Measurements from ENCODE around the gene EML2. TPM values are rescaled to one million over a fixed set of nuclear protein-coding genes. Genes with fewer than 3 reads are reported as not detected.

EML2 gene
- total and polyA plus RNA-seq, 4 donors: 21.7 to 52.9 (median 45.2) TPM

GRCh38 chr19:45676851-45677263, 37.7 kb upstream of the EML2 start:
- Histone ChIP-seq H3K27ac (ENCODE audit: low read depth in 1 of 2, low read length in 2 of 2) (no peak overlapping the region), H3K9me3 (ENCODE audit: control insufficient read depth, low read length) (no peaks in the 10 kb centered on the region), H3K4me3 (ENCODE audit: low read length in 2 of 2) (no peak overlapping the region), H3K36me3 (ENCODE audit: control insufficient read depth in 1 of 2, insufficient read depth in 2 of 2, low read length in 1 of 2) (no peaks in the 10 kb centered on the region), H3K27me3 (ENCODE audit: control insufficient read depth in 1 of 2, insufficient read depth in 2 of 2, low read length in 1 of 2) (no peaks in the 10 kb centered on the region), H3K4me1 (ENCODE audit: control insufficient read depth in 1 of 2, insufficient read depth in 2 of 2, low read length in 2 of 2) (no peaks in the 10 kb centered on the region)
- DNase-seq: no peak
- intact Hi-C loops (cut with DNase I): no loop called here
- 5 to 6% methylated on average over 27 to 28 of the region's 28 CpGs for WGBS, 2 donors
- ATAC-seq (ENCODE audit: low FRiP score): no peak

- WGBS, 2 donors: 64 to 65% methylated on average over 7 of the region's 7 CpGs
- H3K27me3 ChIP-seq (ENCODE audit: control insufficient read depth in 1 of 2, insufficient read depth in 2 of 2, low read length in 1 of 2): no peaks in the 10 kb centered on the region
Measured at GRCh38 chr19:45674946-45675345, 35.7 kb upstream of the EML2 start.

GRCh38 chr19:45670670-45671453, 31.7 kb upstream of the EML2 start:
- no peak overlapping the region for H3K4me3 ChIP-seq (ENCODE audit: low read length in 2 of 2)
- peak; percentile 70 to 89 for DNase-seq
- no peaks in the 10 kb centered on the region for H3K36me3 ChIP-seq (ENCODE audit: control insufficient read depth in 1 of 2, insufficient read depth in 2 of 2, low read length in 1 of 2)
- intact Hi-C loops (cut with DNase I): no loop called here
- H3K4me1 ChIP-seq (ENCODE audit: control insufficient read depth in 1 of 2, insufficient read depth in 2 of 2, low read length in 2 of 2): no peaks in the 10 kb centered on the region
- H3K27ac ChIP-seq (ENCODE audit: low read depth in 1 of 2, low read length in 2 of 2): no peak overlapping the region
- 10 to 11% methylated on average over 37 to 42 of the region's 42 CpGs for WGBS, 2 donors
- ATAC-seq (ENCODE audit: low FRiP score): peak; percentile 65
- no peaks in the 10 kb centered on the region for H3K27me3 ChIP-seq (ENCODE audit: control insufficient read depth in 1 of 2, insufficient read depth in 2 of 2, low read length in 1 of 2)
- H3K9me3 ChIP-seq (ENCODE audit: control insufficient read depth, low read length): no peaks in the 10 kb centered on the region

More at GRCh38 chr19:45674946-45675345, 35.7 kb upstream of the EML2 start:
- ATAC-seq (ENCODE audit: low FRiP score): no peak
- Histone ChIP-seq H3K36me3 (ENCODE audit: control insufficient read depth in 1 of 2, insufficient read depth in 2 of 2, low read length in 1 of 2) (no peaks in the 10 kb centered on the region), H3K4me3 (ENCODE audit: low read length in 2 of 2) (no peak overlapping the region), H3K27ac (ENCODE audit: low read depth in 1 of 2, low read length in 2 of 2) (no peak overlapping the region), H3K9me3 (ENCODE audit: control insufficient read depth, low read length) (no peaks in the 10 kb centered on the region), H3K4me1 (ENCODE audit: control insufficient read depth in 1 of 2, insufficient read depth in 2 of 2, low read length in 2 of 2) (no peaks in the 10 kb centered on the region)
- intact Hi-C loops (cut with DNase I): no loop called here
- DNase-seq: no peak

- no peak overlapping the region for H3K27ac ChIP-seq (ENCODE audit: low read depth in 1 of 2, low read length in 2 of 2)
- no peak overlapping the region for H3K4me3 ChIP-seq (ENCODE audit: low read length in 2 of 2)
- intact Hi-C loops (cut with DNase I): no loop called here
- ATAC-seq (ENCODE audit: low FRiP score): no peak
- no peaks in the 10 kb centered on the region for H3K9me3 ChIP-seq (ENCODE audit: control insufficient read depth, low read length)
- 1% methylated on average over 19 of the region's 19 CpGs for WGBS, 2 donors
- no peak for DNase-seq
- peaks cover 0 to 2% of the 10 kb centered on the region in 2 donors for H3K27me3 ChIP-seq (ENCODE audit: control insufficient read depth in 1 of 2, insufficient read depth in 2 of 2, low read length in 1 of 2)
- H3K36me3 ChIP-seq (ENCODE audit: control insufficient read depth in 1 of 2, insufficient read depth in 2 of 2, low read length in 1 of 2): no peaks in the 10 kb centered on the region
- no peaks in the 10 kb centered on the region for H3K4me1 ChIP-seq (ENCODE audit: control insufficient read depth in 1 of 2, insufficient read depth in 2 of 2, low read length in 2 of 2)
Measured at GRCh38 chr19:45668342-45668871, 29.2 kb upstream of the EML2 start.

GRCh38 chr19:45667620-45668341, 28.6 kb upstream of the EML2 start, which contains the start of gene GIPR:
TSS of gene GIPR (plus strand) at chr19:45668221. CDS start at chr19:45669521, 1,300 bp downstream.
- Histone ChIP-seq H3K36me3 (ENCODE audit: control insufficient read depth in 1 of 2, insufficient read depth in 2 of 2, low read length in 1 of 2) (no peaks in the 10 kb centered on the region), H3K27ac (ENCODE audit: low read depth in 1 of 2, low read length in 2 of 2) (no peak within 1 kb of the TSS), H3K9me3 (ENCODE audit: control insufficient read depth, low read length) (no peaks in the 10 kb centered on the region), H3K4me3 (ENCODE audit: low read length in 2 of 2) (no peak within 1 kb of the TSS), H3K27me3 (ENCODE audit: control insufficient read depth in 1 of 2, insufficient read depth in 2 of 2, low read length in 1 of 2) (peaks cover 0 to 2% of the 10 kb centered on the region in 2 donors), H3K4me1 (ENCODE audit: control insufficient read depth in 1 of 2, insufficient read depth in 2 of 2, low read length in 2 of 2) (no peaks in the 10 kb centered on the region)
- ATAC-seq (ENCODE audit: low FRiP score) (peak; percentile 34), DNase-seq (peak in 1 of 2 donors; percentile 79)
- intact Hi-C loops (cut with DNase I): no loop called here
- WGBS, 2 donors: 13 to 14% methylated on average over 15 of the region's 15 CpGs

- no peak overlapping the region for H3K4me3 ChIP-seq (ENCODE audit: low read length in 2 of 2)
- H3K27ac ChIP-seq (ENCODE audit: low read depth in 1 of 2, low read length in 2 of 2): no peak overlapping the region
- no peaks in the 10 kb centered on the region for H3K9me3 ChIP-seq (ENCODE audit: control insufficient read depth, low read length)
- DNase-seq (no peak), ATAC-seq (ENCODE audit: low FRiP score) (no peak)
- H3K27me3 ChIP-seq (ENCODE audit: control insufficient read depth in 1 of 2, insufficient read depth in 2 of 2, low read length in 1 of 2): peaks cover 0 to 2% of the 10 kb centered on the region in 2 donors
- 58 to 69% methylated on average over 7 of the region's 7 CpGs for WGBS, 2 donors
- intact Hi-C loops (cut with DNase I): no loop called here
- H3K36me3 ChIP-seq (ENCODE audit: control insufficient read depth in 1 of 2, insufficient read depth in 2 of 2, low read length in 1 of 2): no peaks in the 10 kb centered on the region
- H3K4me1 ChIP-seq (ENCODE audit: control insufficient read depth in 1 of 2, insufficient read depth in 2 of 2, low read length in 2 of 2): no peaks in the 10 kb centered on the region
Measured at GRCh38 chr19:45664575-45664974, 25.4 kb upstream of the EML2 start.

- 71 to 100% methylated on average over 1 of the region's 1 CpG for WGBS, 2 donors
- Histone ChIP-seq H3K36me3 (ENCODE audit: control insufficient read depth in 1 of 2, insufficient read depth in 2 of 2, low read length in 1 of 2) (no peaks in the 10 kb centered on the region), H3K4me3 (ENCODE audit: low read length in 2 of 2) (no peak overlapping the region), H3K27me3 (ENCODE audit: control insufficient read depth in 1 of 2, insufficient read depth in 2 of 2, low read length in 1 of 2) (peaks cover 0 to 2% of the 10 kb centered on the region in 2 donors), H3K4me1 (ENCODE audit: control insufficient read depth in 1 of 2, insufficient read depth in 2 of 2, low read length in 2 of 2) (no peaks in the 10 kb centered on the region), H3K27ac (ENCODE audit: low read depth in 1 of 2, low read length in 2 of 2) (no peak overlapping the region), H3K9me3 (ENCODE audit: control insufficient read depth, low read length) (no peaks in the 10 kb centered on the region)
- DNase-seq: no peak
- intact Hi-C loops (cut with DNase I): no loop called here
- ATAC-seq (ENCODE audit: low FRiP score): no peak
Measured at GRCh38 chr19:45663800-45664199, 24.6 kb upstream of the EML2 start.

GRCh38 chr19:45660636-45661035, 21.4 kb upstream of the EML2 start:
- peaks cover 0 to 2% of the 10 kb centered on the region in 2 donors for H3K27me3 ChIP-seq (ENCODE audit: control insufficient read depth in 1 of 2, insufficient read depth in 2 of 2, low read length in 1 of 2)
- no peaks in the 10 kb centered on the region for H3K4me1 ChIP-seq (ENCODE audit: control insufficient read depth in 1 of 2, insufficient read depth in 2 of 2, low read length in 2 of 2)
- intact Hi-C loops (cut with DNase I): no loop called here
- ATAC-seq (ENCODE audit: low FRiP score): no peak
- WGBS, 2 donors: 37 to 46% methylated on average over 8 of the region's 8 CpGs
- no peak overlapping the region for H3K27ac ChIP-seq (ENCODE audit: low read depth in 1 of 2, low read length in 2 of 2)
- DNase-seq: no peak
- H3K4me3 ChIP-seq (ENCODE audit: low read length in 2 of 2): no peak overlapping the region
- H3K36me3 ChIP-seq (ENCODE audit: control insufficient read depth in 1 of 2, insufficient read depth in 2 of 2, low read length in 1 of 2): no peaks in the 10 kb centered on the region
- H3K9me3 ChIP-seq (ENCODE audit: control insufficient read depth, low read length): no peaks in the 10 kb centered on the region

Data from aorta (tissue), 5 donors.